ENCODE data around the gene TES.
"Not testable (repeated sequence)": the region's sequence is repeated elsewhere in the genome, so short reads cannot be mapped to it uniquely, and the experiment has no call there.

The TES gene, protein sequence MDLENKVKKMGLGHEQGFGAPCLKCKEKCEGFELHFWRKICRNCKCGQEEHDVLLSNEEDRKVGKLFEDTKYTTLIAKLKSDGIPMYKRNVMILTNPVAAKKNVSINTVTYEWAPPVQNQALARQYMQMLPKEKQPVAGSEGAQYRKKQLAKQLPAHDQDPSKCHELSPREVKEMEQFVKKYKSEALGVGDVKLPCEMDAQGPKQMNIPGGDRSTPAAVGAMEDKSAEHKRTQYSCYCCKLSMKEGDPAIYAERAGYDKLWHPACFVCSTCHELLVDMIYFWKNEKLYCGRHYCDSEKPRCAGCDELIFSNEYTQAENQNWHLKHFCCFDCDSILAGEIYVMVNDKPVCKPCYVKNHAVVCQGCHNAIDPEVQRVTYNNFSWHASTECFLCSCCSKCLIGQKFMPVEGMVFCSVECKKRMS

GRCh38 chr7:116210345-116211005 lies at the start of gene TES:
TSS of gene TES (plus strand) at chr7:116210539. CDS start at chr7:116210708, 169 bp downstream.
- DNase-seq (ENCODE audit: low spot score): peak; percentile 58

GRCh38 chr7:116161728-116162127 lies 48.6 kb upstream of the TES start:
- no peak for DNase-seq (ENCODE audit: low spot score)

DNA sequence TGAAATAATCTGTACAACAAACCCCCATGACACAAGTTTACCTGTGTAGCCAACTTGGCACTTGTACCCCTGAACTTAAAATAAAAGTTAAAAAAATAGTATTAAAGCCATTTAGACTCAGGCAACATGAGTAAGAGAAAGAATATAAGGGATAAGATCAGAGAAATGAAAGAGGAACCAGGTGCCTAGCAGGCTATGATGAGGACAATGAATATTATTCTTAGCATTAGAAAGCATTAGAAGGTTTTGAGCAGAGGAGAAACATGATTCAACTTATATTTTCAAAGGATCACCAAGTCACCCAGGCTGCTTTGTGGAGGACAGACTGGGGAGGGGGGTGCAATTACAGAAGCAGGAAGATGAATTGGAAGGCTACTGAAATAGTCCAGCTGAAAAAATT lies 48.1 kb upstream of the TES start:
- no peak for DNase-seq (ENCODE audit: low spot score)

DNA sequence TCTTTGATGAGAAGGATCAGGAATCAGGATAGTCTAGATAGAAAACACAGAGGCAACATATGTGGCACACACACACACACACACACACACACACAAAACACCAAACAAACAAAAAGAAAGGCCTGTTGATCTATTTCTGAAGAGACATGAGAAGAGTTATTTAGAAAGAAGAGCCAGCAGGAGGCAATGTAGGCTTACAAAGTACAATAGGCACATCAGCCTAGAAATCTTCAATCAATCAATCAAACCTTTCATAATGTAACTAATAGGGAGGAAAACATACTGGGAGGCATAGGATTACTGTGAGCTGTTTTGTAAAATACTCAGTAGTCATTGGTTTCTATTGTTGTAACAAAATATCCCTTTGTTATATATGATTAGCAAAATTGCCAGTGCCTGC lies 47.3 kb upstream of the TES start:
- DNase-seq (ENCODE audit: low spot score): no peak

DNA sequence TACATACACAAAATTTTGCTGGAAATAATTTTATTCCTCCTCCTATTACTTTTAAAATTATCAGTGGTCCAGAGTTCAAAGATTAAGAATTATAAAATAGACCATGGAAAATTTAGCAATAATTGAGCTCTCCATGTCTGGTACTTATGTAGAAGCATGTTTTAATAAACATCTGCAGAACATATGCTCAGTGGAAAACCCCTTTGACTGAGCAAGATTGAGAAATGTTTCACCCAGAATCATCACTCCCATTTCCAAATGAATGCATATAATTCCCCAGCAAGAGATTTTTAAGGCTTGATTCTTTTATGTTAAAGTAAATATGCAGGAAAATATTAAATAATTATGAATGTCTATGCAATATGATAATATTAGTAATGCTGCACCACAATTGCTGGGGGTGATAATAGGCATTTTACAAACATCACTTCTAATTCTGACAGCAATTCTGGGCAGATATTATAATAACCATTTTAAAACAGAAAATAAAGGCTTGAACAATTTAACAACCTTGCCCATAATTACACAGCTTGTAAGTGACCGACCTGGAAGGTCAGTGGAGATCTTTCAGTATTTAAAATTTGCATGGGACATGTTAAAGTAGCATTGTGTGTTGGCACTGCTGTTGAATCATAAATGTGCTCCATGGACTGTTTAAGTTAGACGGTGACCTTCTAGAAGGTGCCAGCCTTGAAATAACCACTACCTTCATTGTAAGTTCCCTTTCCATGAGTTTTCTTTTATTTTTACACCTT lies 45.6 kb upstream of the TES start:
- no peak for DNase-seq (ENCODE audit: low spot score)

DNA sequence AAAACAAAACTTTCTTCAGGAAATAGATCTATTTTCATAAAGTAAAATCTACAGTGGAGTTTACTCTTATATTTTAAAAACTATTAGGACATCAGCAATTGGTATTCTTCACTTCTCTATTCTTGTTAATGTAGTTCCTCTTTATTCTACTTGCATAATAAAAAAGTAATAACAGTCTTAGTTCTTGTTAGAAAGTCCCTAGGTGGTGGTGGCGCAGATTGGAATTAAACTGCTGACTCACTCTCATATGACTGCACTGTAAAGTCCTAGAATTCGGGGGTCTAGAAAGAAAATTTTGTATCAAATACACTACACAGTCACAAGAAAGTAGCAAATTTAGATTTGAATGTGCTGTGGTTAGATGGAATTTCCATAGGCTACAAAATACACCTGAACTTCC lies 44.6 kb upstream of the TES start:
- DNase-seq (ENCODE audit: low spot score): no peak

- DNase-seq (ENCODE audit: low spot score): no peak
These were observed 44.2 kb upstream of the TES start for GRCh38 chr7:116166156-116166555.

GRCh38 chr7:116167177-116167576 lies 43.2 kb upstream of the TES start:
- DNase-seq (ENCODE audit: low spot score): peak; percentile 2

DNA sequence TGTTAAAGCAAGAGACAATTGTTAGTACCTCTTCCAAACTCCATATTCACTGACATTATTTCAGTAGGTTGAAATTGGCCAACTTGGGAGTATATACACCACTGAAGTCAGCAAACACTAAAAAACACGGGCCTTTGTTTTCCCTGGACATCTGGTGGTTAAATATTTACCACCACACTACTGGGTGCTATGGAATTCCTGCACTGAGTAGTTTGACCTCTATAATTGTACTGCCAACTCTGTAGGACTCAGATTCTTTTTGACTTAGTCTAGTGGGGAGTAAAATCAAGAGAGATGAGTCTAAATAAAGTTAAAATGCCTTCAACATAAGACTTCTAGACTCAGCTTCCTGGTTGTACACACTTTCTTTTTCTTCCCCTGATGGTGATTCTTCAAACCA lies 41.3 kb upstream of the TES start:
- DNase-seq (ENCODE audit: low spot score): no peak

DNA sequence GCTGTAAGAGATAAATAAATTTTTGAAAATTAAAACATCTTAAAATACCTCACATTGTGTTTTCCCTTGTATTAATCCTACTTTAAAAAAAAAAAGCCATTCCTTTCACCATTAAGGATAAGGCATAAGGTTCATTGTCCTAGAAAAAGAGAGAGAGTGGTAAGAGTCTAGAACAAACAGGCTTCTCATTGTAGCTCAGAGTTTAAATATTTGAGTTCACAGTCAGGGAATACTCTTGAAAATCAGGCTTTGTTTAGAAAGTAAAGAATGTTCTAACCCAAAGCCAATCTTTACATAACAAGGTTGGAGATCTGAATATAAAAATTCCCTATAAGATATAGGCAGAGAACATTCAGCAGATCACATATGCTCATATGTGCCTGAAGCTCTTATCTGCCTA lies 40.2 kb upstream of the TES start:
- no peak for DNase-seq (ENCODE audit: low spot score)

DNA sequence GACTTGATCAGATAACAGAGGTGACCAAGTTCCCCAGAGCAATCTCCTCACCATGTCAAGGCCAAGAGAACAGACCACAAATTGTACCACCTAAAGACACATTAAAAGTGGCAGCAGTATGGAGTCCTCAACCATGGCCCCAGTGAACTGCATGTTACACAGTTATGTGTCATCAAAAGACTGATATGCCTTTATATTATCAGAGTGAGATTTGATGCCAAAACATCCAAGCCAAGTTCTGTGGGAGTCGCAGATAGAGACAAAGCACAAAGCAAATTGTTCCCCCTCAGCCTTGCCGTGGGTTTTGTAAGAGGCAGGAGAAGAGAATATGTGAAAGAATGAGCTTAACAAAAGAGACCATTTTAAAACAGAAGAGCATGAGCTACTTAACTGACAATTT lies 39.2 kb upstream of the TES start:
- DNase-seq (ENCODE audit: low spot score): no peak

GRCh38 chr7:116172353-116172752 lies 38.0 kb upstream of the TES start:
- DNase-seq (ENCODE audit: low spot score): no peak

GRCh38 chr7:116173051-116174028 lies 37.0 kb upstream of the TES start:
- DNase-seq (ENCODE audit: low spot score): peak; percentile 51

- not testable (repeated sequence) for DNase-seq (ENCODE audit: low spot score)
These were observed 35.2 kb upstream of the TES start for GRCh38 chr7:116175095-116175494.

DNA sequence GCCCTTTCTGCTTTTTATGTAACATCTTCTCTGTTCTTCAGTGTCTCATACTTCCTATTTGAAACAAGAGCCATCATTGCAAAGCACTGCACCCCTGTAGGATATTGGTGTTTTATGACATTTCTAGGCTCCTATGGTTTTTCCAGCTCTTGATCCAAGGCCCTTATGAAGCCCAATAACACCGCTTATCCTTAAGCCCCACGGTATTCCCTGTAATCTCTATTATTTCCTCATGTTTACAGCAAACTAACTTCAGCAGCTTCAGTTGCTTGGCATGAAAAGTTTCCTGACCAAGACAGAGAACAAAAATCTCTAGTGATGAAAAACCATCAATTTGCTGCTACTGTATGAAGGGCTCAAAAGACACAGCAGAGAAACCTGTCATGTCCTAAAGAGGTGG lies 34.1 kb upstream of the TES start:
- DNase-seq (ENCODE audit: low spot score): no peak

DNA sequence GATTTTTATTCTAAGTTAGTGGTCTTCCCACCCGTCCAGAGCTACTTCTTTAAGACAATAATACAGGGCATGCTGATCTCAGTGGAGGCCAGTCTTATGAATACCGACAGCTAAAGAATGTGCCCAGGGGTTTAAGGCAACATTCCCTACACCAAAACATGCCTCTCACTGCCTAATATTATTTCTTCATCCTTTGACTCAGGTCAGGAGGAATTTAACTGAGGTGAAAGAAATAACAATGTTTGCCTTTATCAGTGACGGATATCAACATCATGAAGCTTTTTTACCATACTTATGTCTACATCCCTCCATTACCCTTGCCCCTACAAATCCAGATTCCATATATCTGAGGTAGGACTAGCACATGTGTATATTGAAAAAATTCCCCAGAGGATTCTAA lies 33.3 kb upstream of the TES start:
- no peak for DNase-seq (ENCODE audit: low spot score)

GRCh38 chr7:116180302-116180701 lies 30.0 kb upstream of the TES start:
- peak; percentile 60 for DNase-seq (ENCODE audit: low spot score)

DNA sequence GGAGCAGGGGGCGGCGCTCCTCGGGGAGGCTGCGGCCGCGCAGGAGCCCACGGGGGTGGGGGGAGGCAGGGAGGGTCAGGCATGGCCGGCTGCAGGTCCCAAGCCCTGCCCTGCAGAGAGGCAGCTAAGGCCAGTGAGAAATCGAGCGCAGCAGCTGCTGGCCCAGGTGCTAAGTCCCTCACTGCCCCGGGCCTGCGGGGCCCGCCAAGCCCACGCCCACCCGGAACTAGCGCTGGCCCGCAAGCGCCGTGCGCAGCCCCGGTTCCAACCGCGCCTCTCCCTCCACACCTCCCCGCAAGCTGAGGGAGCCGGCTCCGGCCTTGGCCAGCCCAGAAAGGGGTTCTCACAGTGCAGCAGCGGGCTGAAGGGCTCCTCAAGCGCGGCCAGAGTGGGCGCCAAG lies 28.3 kb upstream of the TES start:
- DNase-seq (ENCODE audit: low spot score): no peak

DNA sequence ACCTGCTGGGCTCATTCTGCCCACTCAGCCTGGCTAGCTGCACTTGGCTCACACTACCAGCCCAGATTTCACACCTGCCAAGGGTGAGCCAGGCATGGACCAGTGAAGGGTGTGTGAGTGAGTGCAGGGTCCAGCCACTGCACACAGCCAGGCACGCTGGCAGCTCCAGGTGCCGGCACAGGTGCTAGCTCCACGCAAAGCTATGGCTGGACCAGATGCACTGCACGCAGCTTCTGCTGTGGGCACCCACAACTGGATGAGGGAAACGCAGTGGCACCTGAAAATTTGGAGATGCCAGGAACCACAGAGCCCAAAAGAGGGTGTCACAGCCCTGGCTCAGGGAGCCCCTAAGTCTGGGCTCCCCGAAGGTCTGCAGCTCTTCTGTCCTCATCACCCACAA lies 24.9 kb upstream of the TES start:
- no peak for DNase-seq (ENCODE audit: low spot score)

DNA sequence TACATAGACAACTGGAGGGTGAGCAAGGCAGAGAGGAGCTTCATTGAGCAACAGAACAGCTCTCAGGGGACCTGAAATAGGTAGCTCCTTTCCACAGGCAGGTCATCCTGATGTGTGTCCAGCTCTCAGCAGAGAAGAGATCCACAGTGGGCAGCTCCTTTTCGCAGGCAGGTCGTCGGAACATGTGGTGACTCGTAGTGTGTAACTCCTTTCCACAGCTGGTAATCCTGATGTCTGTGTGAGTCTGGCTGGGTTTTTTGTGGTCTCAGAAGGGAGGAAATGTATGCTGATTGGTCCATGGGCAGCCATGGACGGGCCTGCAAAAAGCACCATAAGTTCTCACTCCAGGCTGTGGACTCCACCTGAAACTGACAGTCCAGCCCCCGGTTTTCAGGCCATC lies 24.4 kb upstream of the TES start:
- no peak for DNase-seq (ENCODE audit: low spot score)

DNA sequence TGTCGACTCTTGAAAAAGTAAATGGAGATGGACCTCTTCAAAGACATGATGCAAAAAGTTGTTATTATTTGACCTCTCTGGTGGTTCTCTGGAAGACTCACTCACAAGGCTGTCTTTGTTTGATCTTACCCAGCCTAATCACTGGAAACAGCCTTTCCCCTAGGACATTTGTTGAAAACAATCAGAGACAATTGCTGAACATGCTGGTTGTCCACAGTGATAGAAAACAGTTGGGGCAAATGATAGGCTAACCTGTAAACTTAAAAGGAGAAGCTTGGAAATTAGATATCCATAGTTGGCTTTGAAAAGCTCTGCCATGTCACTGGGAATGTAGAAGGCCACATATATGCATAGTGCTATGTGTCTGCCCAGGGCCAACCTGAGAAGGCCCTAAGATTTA lies 22.9 kb upstream of the TES start:
- DNase-seq (ENCODE audit: low spot score): no peak

All from CD4-positive, alpha-beta T cell treated with Interleukin-6 at 100 ng/mL for 8 hours (primary cell).